Measurements from ENCODE around the gene RTN4RL2. TPM values are rescaled to one million over a fixed set of nuclear protein-coding genes. Genes with fewer than 3 reads are reported as not detected.

Gene RTN4RL2
- total RNA-seq, 3 donors from 2014 or later (not counting 1 experiment from before 2014, with no cell fraction given), result 0.38 to 0.61 (median 0.48) TPM

DNA sequence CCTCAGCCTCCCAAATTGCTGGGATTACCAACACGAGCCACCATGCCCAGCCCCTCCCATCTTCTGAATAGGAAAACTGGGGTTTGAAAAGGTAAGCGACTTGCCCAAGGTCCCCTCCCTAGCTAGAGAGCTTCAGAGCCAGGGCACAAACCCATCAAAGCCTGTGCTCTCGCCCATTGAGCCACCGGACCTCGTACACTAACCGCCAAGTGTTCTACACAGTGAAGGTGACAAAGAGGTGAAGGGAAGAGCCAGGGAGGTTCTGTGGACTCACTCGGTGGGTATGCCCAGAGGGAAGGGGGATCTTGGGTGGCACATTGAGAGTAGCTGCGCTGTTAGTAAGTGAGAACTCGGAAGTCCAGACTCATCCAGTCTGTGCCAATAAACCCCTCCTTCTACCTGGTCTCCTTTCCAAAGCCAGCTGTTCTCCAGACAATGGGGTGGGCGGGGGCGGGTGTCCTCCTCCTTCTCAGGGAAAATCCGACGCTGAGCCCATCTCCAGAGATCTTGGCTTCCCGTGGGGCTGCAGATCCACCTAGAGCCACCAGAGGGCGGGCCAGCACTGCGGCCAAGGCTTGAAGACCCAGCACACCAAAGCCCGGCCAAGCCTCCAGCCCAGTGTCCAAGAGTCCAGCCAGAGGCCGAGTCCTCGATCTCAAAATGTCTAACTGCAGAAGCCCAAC, 3.2 kb upstream of the RTN4RL2 start:
- Mint-ChIP-seq H3K4me3 (peak overlapping the region; percentile 73), H3K27ac (no peak overlapping the region), H3K27me3 (ENCODE audit: low read depth in 2 of 2) (peaks cover 23 to 28% of the 10 kb centered on the region in 2 donors), H3K9me3 (no peaks in the 10 kb centered on the region), H3K4me1 (peaks cover 24 to 39% of the 10 kb centered on the region in 2 donors), H3K36me3 (no peaks in the 10 kb centered on the region)
- Histone ChIP-seq H3K27me3 (ENCODE audit: control insufficient read depth, insufficient read depth, low read length) (peaks cover 33% of the 10 kb centered on the region), H3K4me3 (ENCODE audit: low read length) (no peak overlapping the region), H3K9me3 (ENCODE audit: control insufficient read depth, insufficient read depth, low read length) (no peaks in the 10 kb centered on the region), H3K4me1 (ENCODE audit: control insufficient read depth, insufficient read depth, low read length) (peaks cover 41% of the 10 kb centered on the region), H3K27ac (ENCODE audit: low read length) (no peak overlapping the region), H3K36me3 (ENCODE audit: control insufficient read depth, insufficient read depth, low read length) (no peaks in the 10 kb centered on the region)
- WGBS (ENCODE audit: insufficient coverage), result 12% methylated on average over 17 of the region's 19 CpGs
- DNase-seq (peak; percentile 73 to 85), ATAC-seq (peak; percentile 77 to 80 (median 78))
- peak; percentile 95 for TF ChIP-seq CTCF (IDR thresholded peaks at IDR 0.05)
- intact Hi-C loops (cut with micrococcal nuclease), result loop anchor here (1.0 to 2.0 kb wide), 4 partner anchors 23 to 343 kb away; no protein-coding TSS in a partner anchor

DNA sequence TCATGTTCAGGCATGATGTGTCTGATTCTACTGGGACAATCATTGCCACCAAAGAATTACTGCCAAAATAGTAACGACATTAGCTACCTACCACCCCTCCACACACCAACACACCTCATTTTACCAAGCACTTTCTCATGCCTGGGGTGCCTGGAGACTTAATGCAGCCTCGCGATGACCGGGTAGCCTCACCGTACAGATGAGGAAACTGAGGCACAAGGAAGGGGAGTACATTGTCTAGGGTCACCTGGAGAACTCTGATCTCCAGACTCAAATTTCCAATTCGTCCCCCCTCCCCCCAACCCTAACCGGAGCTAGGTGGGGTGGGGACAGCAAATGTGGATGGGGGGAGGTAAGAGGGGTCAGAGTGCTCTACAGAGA, 2.7 kb upstream of the RTN4RL2 start:
- H3K4me3 ChIP-seq (ENCODE audit: low read length), result no peak overlapping the region
- no peak overlapping the region for H3K27ac ChIP-seq (ENCODE audit: low read length)
- no peaks in the 10 kb centered on the region for H3K36me3 ChIP-seq (ENCODE audit: control insufficient read depth, insufficient read depth, low read length)
- ATAC-seq (peak in 2 of 3 donors; percentile 18 to 19), DNase-seq (no peak)
- Mint-ChIP-seq H3K4me1 (peaks cover 28 to 43% of the 10 kb centered on the region in 2 donors), H3K27me3 (ENCODE audit: low read depth in 2 of 2) (peaks cover 26 to 30% of the 10 kb centered on the region in 2 donors), H3K9me3 (no peaks in the 10 kb centered on the region), H3K27ac (no peak overlapping the region), H3K36me3 (no peaks in the 10 kb centered on the region), H3K4me3 (peak overlapping the region; percentile 73)
- peak; percentile 41 for TF ChIP-seq CTCF (IDR thresholded peaks at IDR 0.05)
- WGBS (ENCODE audit: insufficient coverage), result 2% methylated on average over 5 of the region's 7 CpGs
- H3K27me3 ChIP-seq (ENCODE audit: control insufficient read depth, insufficient read depth, low read length), result peaks cover 33% of the 10 kb centered on the region
- intact Hi-C loops (cut with micrococcal nuclease), result loop anchor here (1.0 to 2.0 kb wide), 4 partner anchors 23 to 343 kb away; no protein-coding TSS in a partner anchor
- no peaks in the 10 kb centered on the region for H3K9me3 ChIP-seq (ENCODE audit: control insufficient read depth, insufficient read depth, low read length)
- H3K4me1 ChIP-seq (ENCODE audit: control insufficient read depth, insufficient read depth, low read length), result peaks cover 43% of the 10 kb centered on the region

- Mint-ChIP-seq H3K9me3 (no peaks in the 10 kb centered on the region), H3K36me3 (no peaks in the 10 kb centered on the region), H3K4me3 (peak overlapping the region; percentile 73), H3K27me3 (ENCODE audit: low read depth in 2 of 2) (peaks cover 28 to 34% of the 10 kb centered on the region in 2 donors), H3K27ac (no peak overlapping the region), H3K4me1 (peaks cover 32 to 47% of the 10 kb centered on the region in 2 donors)
- Histone ChIP-seq H3K4me3 (ENCODE audit: low read length) (no peak overlapping the region), H3K27me3 (ENCODE audit: control insufficient read depth, insufficient read depth, low read length) (peaks cover 33% of the 10 kb centered on the region), H3K9me3 (ENCODE audit: control insufficient read depth, insufficient read depth, low read length) (no peaks in the 10 kb centered on the region), H3K4me1 (ENCODE audit: control insufficient read depth, insufficient read depth, low read length) (peaks cover 47% of the 10 kb centered on the region), H3K36me3 (ENCODE audit: control insufficient read depth, insufficient read depth, low read length) (no peaks in the 10 kb centered on the region), H3K27ac (ENCODE audit: low read length) (no peak overlapping the region)
- ATAC-seq, result no peak
- intact Hi-C loops (cut with micrococcal nuclease), result no loop called here
- TF ChIP-seq CTCF (IDR thresholded peaks at IDR 0.05), result no peak
- 1% methylated on average over 16 of the region's 16 CpGs for WGBS (ENCODE audit: insufficient coverage)
- DNase-seq, result peak in 1 of 2 donors; percentile 40
These were observed 2.3 kb upstream of the RTN4RL2 start for GRCh38 chr11:57458060-57458409.

Data from natural killer cell (primary cell).